HepG2 (cell line): ENCODE data around the gene IL17A. TPM values are rescaled to one million over a fixed set of nuclear protein-coding genes. Genes with fewer than 3 reads are reported as not detected.

ENCODE experiments used
- DMAP1 ChIP-seq: IDR thresholded peaks from 2 replicates; pipeline ENCODE4 v1.6.1; 2016
- PBX2 ChIP-seq: IDR thresholded peaks from 2 replicates; pipeline ENCODE4 v1.6.1; 2016; ENCODE audit warnings: control low read depth
- PPARG ChIP-seq: conservative IDR thresholded peaks from 2 replicates; pipeline ENCODE4 v1.6.1; 2016; ENCODE audit warnings: missing biosample characterization, missing genetic modification reagents
- REST ChIP-seq, 2 experiments: IDR thresholded peaks; 2 replicates each; pipeline ENCODE4 v1.6.1; 2011 to 2012; ENCODE audit warnings: low read length in 2 of 2, borderline replicate concordance in 1 of 2, low read depth in 1 of 2, mild to moderate bottlenecking in 1 of 2, moderate library complexity in 1 of 2
- ZNF800 ChIP-seq: sonication (generic); formaldehyde crosslinking; IDR thresholded peaks from 2 replicates; pipeline ENCODE4 v1.4.0; 2020; ENCODE audit warnings: missing genetic modification reagents
- polyA plus RNA-seq, 8 experiments: library from polyadenylated mRNA; depleted of rRNA in 3 of 8; stranded (reverse) in 7 of 8; unstranded in 1 of 8; fragments of >200 nt; fragmentation: Illumina TruSeq in 4 of 8; extraction: Trizol in 4 of 8; gene quantifications; 2 replicates each; pipeline versions ENCODE4 v1.2.1 to v1.2.3, GENCODE V29; 2011 to 2016; ENCODE audit warnings: low read depth in 4 of 8, missing spikeins in 1 of 8, mixed read lengths in 1 of 8; ENCODE audit not compliant: insufficient read depth in 1 of 8
- total RNA-seq, 5 experiments: library from RNA; depleted of rRNA; stranded (reverse); fragments of >200 nt; fragmentation: Illumina TruSeq; extraction: Trizol; gene quantifications; 2 replicates each; pipeline ENCODE4 v1.2.3, GENCODE V29; 2016; ENCODE audit warnings: low read depth in 1 of 5

Gene IL17A
- total and polyA plus RNA-seq, 2 of the 13 experiments (the other 11 are each of a cell fraction or from before 2014, with no cell fraction given), result not detected

- TF ChIP-seq ZNF800 (no peak), PPARG (no peak), PBX2 (CRISPR knock-in tag) (no peak), REST (IDR thresholded peaks at IDR 0.05; ENCODE audit: borderline replicate concordance in 1 of 2, low read depth in 1 of 2, low read length in 2 of 2) (no peak), DMAP1 (no peak)
Observed at GRCh38 chr6:52143551-52143950, 42.6 kb upstream of the IL17A start (continued).
